PC-9 (cell line): ENCODE results near the gene CCNY. TPM values are rescaled to one million over a fixed set of nuclear protein-coding genes. Genes with fewer than 3 reads are reported as not detected.

Experiments used
- BruUV-seq: library from RNA; stranded (reverse); fragments of 400-500 nt; replicated peaks from 2 replicates; lab custom pipeline; 2021; lab: Mats Ljungman, UMichigan
- CTCF ChIA-PET: fragments of 300-600 bp; sonication (Branson Sonifier 250); formaldehyde crosslinking; loops from one replicate; lab custom pipeline; 2022; ENCODE audit warnings: antibody characterized with exemption; lab: Charles Lee
- POLR2A ChIA-PET: fragments of 300-600 bp; sonication (Branson Sonifier 250); formaldehyde crosslinking; loops from one replicate; lab custom pipeline; 2022; ENCODE audit warnings: antibody characterized with exemption; ENCODE audit not compliant: unreplicated experiment; lab: Charles Lee
- DNase-seq, 2 experiments: peaks; one replicate each; pipeline versions ENCODE4 v3.0.0 to v3.0.0-alpha.2; 2015 to 2022; ENCODE audit warnings: mixed read lengths in 1 of 2
- H2AFZ ChIP-seq: fragments of 200-600 bp; sonication (generic); 2 replicates; pipeline ENCODE4 v1.8.1; 2017; ENCODE audit warnings: antibody characterized with exemption
- H3F3A ChIP-seq: fragments of 200-600 bp; sonication (generic); 2 replicates; pipeline ENCODE4 v1.8.1; 2017; ENCODE audit warnings: antibody characterized with exemption, mild to moderate bottlenecking, low read depth; ENCODE audit not compliant: insufficient read depth
- H3K27ac ChIP-seq: fragments of 200-600 bp; sonication (generic); 2 replicates; pipeline ENCODE4 v1.6.1; 2016; ENCODE audit warnings: mixed run types
- H3K27me3 ChIP-seq: fragments of 200-600 bp; sonication (generic); 2 replicates; pipeline ENCODE4 v1.6.1; 2016; ENCODE audit warnings: low read depth, mixed run types; ENCODE audit not compliant: insufficient read depth
- H3K36me3 ChIP-seq: fragments of 200-600 bp; sonication (generic); 2 replicates; pipeline ENCODE4 v1.6.1; 2016; ENCODE audit warnings: low read depth, mixed run types
- H3K4me1 ChIP-seq: fragments of 200-600 bp; sonication (generic); replicated peaks from 2 replicates; pipeline ENCODE4 v1.6.1; 2016; ENCODE audit warnings: mixed run types; ENCODE audit not compliant: insufficient read depth
- H3K4me2 ChIP-seq: fragments of 200-600 bp; sonication (generic); 2 replicates; pipeline ENCODE4 v1.6.1; 2017; ENCODE audit warnings: mixed run types
- H3K4me3 ChIP-seq: fragments of 200-600 bp; sonication (generic); 2 replicates; pipeline ENCODE4 v1.6.1; 2016; ENCODE audit warnings: mixed run types
- H3K79me2 ChIP-seq: fragments of 200-600 bp; sonication (generic); 2 replicates; pipeline ENCODE4 v1.6.1; 2017; ENCODE audit warnings: low read depth, mixed run types
- H3K9me2 ChIP-seq: fragments of 200-600 bp; sonication (generic); 2 replicates; pipeline ENCODE4 v1.8.1; 2017; ENCODE audit warnings: mild to moderate bottlenecking; ENCODE audit not compliant: insufficient read depth
- H3K9me3 ChIP-seq: fragments of 200-600 bp; sonication (generic); 2 replicates; pipeline ENCODE4 v1.8.1; 2016; ENCODE audit warnings: low read depth; ENCODE audit not compliant: insufficient read depth
- H4K20me1 ChIP-seq: fragments of 200-600 bp; sonication (generic); 2 replicates; pipeline ENCODE4 v1.8.1; 2017; ENCODE audit not compliant: insufficient read depth
- CTCF ChIP-seq: fragments of 200-600 bp; sonication (generic); conservative IDR thresholded peaks from 2 replicates; pipeline ENCODE4 v1.6.1; 2017; ENCODE audit warnings: mixed run types, antibody characterized with exemption, mild to moderate bottlenecking, moderate library complexity
- EZH2 ChIP-seq: fragments of 200-600 bp; sonication (generic); IDR thresholded peaks from 2 replicates; pipeline ENCODE4 v1.8.0; 2017; ENCODE audit warnings: antibody characterized with exemption, low read depth
- intact Hi-C: fragments of 100-400 bp; cut with micrococcal nuclease; formaldehyde crosslinking; loops from one replicate; pipeline ENCODE4 v1.10.0; 2022; ENCODE audit not compliant: unreplicated experiment
- total RNA-seq: library from RNA; stranded (reverse); gene quantifications from 2 replicates; pipeline ENCODE4 v1.2.3, GENCODE V29; 2021

CCNY gene
- total RNA-seq, 1 experiment from 2014 or later = 69.5 TPM

- Histone ChIP-seq H3K79me2 (peaks cover 66% of the 10 kb centered on the region), H3K27ac (peak overlapping the region; percentile 80), H3F3A (peaks cover 13% of the 10 kb centered on the region; the same call in 1 of the 2 replicates), H3K9me3 (no peaks in the 10 kb centered on the region), H3K9me2 (no peaks in the 10 kb centered on the region), H4K20me1 (no peaks in the 10 kb centered on the region), H3K4me1 (peaks cover 37% of the 10 kb centered on the region), H3K4me2 (0 out of 2 replicates have a peak overlapping the region, but pooled peaks have one; percentile 69), H2AFZ (no peak overlapping the region), H3K27me3 (no peaks in the 10 kb centered on the region), H3K36me3 (no peaks in the 10 kb centered on the region), H3K4me3 (no peak overlapping the region)
- TF ChIP-seq CTCF = no peak
- TF ChIP-seq EZH2 = no peak
- ChIA-PET CTCF (no interaction called here), POLR2A (interaction anchor here (0.5 kb wide), 1 partner anchor 11 kb away, joined by 5 read pairs; no protein-coding TSS in a partner anchor)
- DNase-seq = no peak
- intact Hi-C loops = loop anchor here (2.0 to 5.0 kb wide), 3 partner anchors 27 to 83 kb away; partner anchors contain the start of gene CCNY
- BruUV-seq = no TSS peak
These were observed 83.7 kb downstream of the CCNY start for GRCh38 chr10:35420044-35420443.

GRCh38 chr10:35420827-35421552, 84.7 kb downstream of the CCNY start:
- peaks cover 62% of the 10 kb centered on the region for H3K79me2 ChIP-seq
- H3K9me3 ChIP-seq = no peaks in the 10 kb centered on the region
- BruUV-seq = TSS peak; percentile 95
- ChIA-PET POLR2A (interaction anchor here (0.6 to 0.7 kb wide), 4 partner anchors 12 to 86 kb away, joined by 4 to 7 read pairs (median 6); no protein-coding TSS in a partner anchor), CTCF (no interaction called here)
- TF ChIP-seq CTCF = no peak
- TF ChIP-seq EZH2 = no peak
- no peaks in the 10 kb centered on the region for H3K36me3 ChIP-seq
- peak overlapping the region; percentile 69 for H3K4me2 ChIP-seq
- peak overlapping the region; percentile 80 for H3K27ac ChIP-seq
- H2AFZ ChIP-seq = 0 out of 2 replicates have a peak overlapping the region, but pooled peaks have one; percentile 68
- no peak for DNase-seq
- H4K20me1 ChIP-seq = no peaks in the 10 kb centered on the region
- H3K27me3 ChIP-seq = no peaks in the 10 kb centered on the region
- peaks cover 14% of the 10 kb centered on the region; the same call in 1 of the 2 replicates for H3F3A ChIP-seq
- H3K9me2 ChIP-seq = no peaks in the 10 kb centered on the region
- intact Hi-C loops = loop anchor here (2.0 to 5.0 kb wide), 3 partner anchors 26 to 84 kb away; partner anchors contain the start of gene CCNY
- no peak overlapping the region; the same call in 1 of the 2 replicates for H3K4me3 ChIP-seq
- peaks cover 46% of the 10 kb centered on the region for H3K4me1 ChIP-seq

- 0 out of 2 replicates have a peak overlapping the region, but pooled peaks have one; percentile 68 for H2AFZ ChIP-seq
- peak; percentile 53 to 78 for DNase-seq
- TF ChIP-seq EZH2 (no peak), CTCF (no peak)
- no peaks in the 10 kb centered on the region for H3K36me3 ChIP-seq
- H3K9me3 ChIP-seq = no peaks in the 10 kb centered on the region
- H3K9me2 ChIP-seq = no peaks in the 10 kb centered on the region
- no peaks in the 10 kb centered on the region for H4K20me1 ChIP-seq
- BruUV-seq = no TSS peak
- peaks cover 68% of the 10 kb centered on the region for H3K79me2 ChIP-seq
- POLR2A ChIA-PET = interaction anchor here (0.6 to 0.7 kb wide), 6 partner anchors 12 to 134 kb away, joined by 3 to 7 read pairs (median 5); no protein-coding TSS in a partner anchor
- CTCF ChIA-PET = no interaction called here
- no peak overlapping the region; the same call in 1 of the 2 replicates for H3K4me3 ChIP-seq
- H3K4me1 ChIP-seq = peaks cover 46% of the 10 kb centered on the region
- peak overlapping the region; percentile 80 for H3K27ac ChIP-seq
- H3K27me3 ChIP-seq = no peaks in the 10 kb centered on the region
- peaks cover 14% of the 10 kb centered on the region; the same call in 1 of the 2 replicates for H3F3A ChIP-seq
- intact Hi-C loops = loop anchor here (2.0 to 5.0 kb wide), 3 partner anchors 25 to 84 kb away; partner anchors contain the start of gene CCNY
- peak overlapping the region; percentile 69 for H3K4me2 ChIP-seq
These were observed 85.4 kb downstream of the CCNY start for GRCh38 chr10:35421553-35422178.
